ENCODE data around the gene SLIT3.

The SLIT3 gene

GRCh38 chr5:169300468-169301385 lies at the start of gene SLIT3:
TSS of gene SLIT3 (minus strand) at chr5:169301139. CDS start at chr5:169300709, 430 bp downstream.
- no peak for DNase-seq

GRCh38 chr5:169350016-169350415 lies 49.1 kb upstream of the SLIT3 start:
- DNase-seq, result no peak

- no peak for DNase-seq
These were observed 46.8 kb upstream of the SLIT3 start for GRCh38 chr5:169347786-169348185.

- no peak for DNase-seq
These were observed 43.7 kb upstream of the SLIT3 start for GRCh38 chr5:169344629-169345028.

GRCh38 chr5:169343766-169344165 lies 42.8 kb upstream of the SLIT3 start:
- DNase-seq, result no peak

- DNase-seq, result no peak
These were observed 40.6 kb upstream of the SLIT3 start for GRCh38 chr5:169341556-169341955.

- DNase-seq, result no peak
These were observed 38.9 kb upstream of the SLIT3 start for GRCh38 chr5:169339869-169340268.

GRCh38 chr5:169336242-169336641 lies 35.3 kb upstream of the SLIT3 start:
- no peak for DNase-seq

- no peak for DNase-seq
These were observed 34.9 kb upstream of the SLIT3 start for GRCh38 chr5:169335806-169336205.

- DNase-seq, result no peak
These were observed 32.6 kb upstream of the SLIT3 start for GRCh38 chr5:169333518-169333917.

- no peak for DNase-seq
These were observed 30.4 kb upstream of the SLIT3 start for GRCh38 chr5:169331292-169331852.

GRCh38 chr5:169328401-169328800 lies 27.5 kb upstream of the SLIT3 start:
- no peak for DNase-seq

GRCh38 chr5:169325273-169325672 lies 24.3 kb upstream of the SLIT3 start:
- DNase-seq, result no peak

GRCh38 chr5:169318556-169318955 lies 17.6 kb upstream of the SLIT3 start:
- no peak for DNase-seq

GRCh38 chr5:169307646-169308045 lies 6.7 kb upstream of the SLIT3 start:
- DNase-seq, result no peak

GRCh38 chr5:169305366-169305765 lies 4.4 kb upstream of the SLIT3 start:
- DNase-seq, result no peak

- DNase-seq, result no peak
These were observed 3.2 kb upstream of the SLIT3 start for GRCh38 chr5:169304175-169304574.

GRCh38 chr5:169303119-169303515 lies 2.2 kb upstream of the SLIT3 start:
- no peak for DNase-seq

- peak; percentile 59 for DNase-seq
These were observed 1.7 kb upstream of the SLIT3 start for GRCh38 chr5:169302491-169303118.

GRCh38 chr5:169301986-169302385 lies 1.0 kb upstream of the SLIT3 start:
- DNase-seq, result no peak

GRCh38 chr5:169301386-169301934 lies 521 bp upstream of the SLIT3 start:
- no peak for DNase-seq

- DNase-seq, result no peak
These were observed 1.1 kb downstream of the SLIT3 start for GRCh38 chr5:169299663-169300467.

GRCh38 chr5:169299191-169299662 lies 1.7 kb downstream of the SLIT3 start:
- no peak for DNase-seq

All from NCI-H748 treated with DMSO at 0.1 percent for 48 hours (cell line).